AG09319 (cell line): ENCODE data around the gene CD247.

Experiments
- DNase-seq: peaks from one replicate; pipeline ENCODE4 v3.0.0-alpha.2; 2010; ENCODE audit warnings: low read depth; ENCODE audit errors: extremely low read depth
- TF ChIP-seq, protein P1 (sequence below): IDR thresholded peaks from 2 replicates; pipeline ENCODE4 v1.5.1; 2011; ENCODE audit warnings: low read depth, mild to moderate bottlenecking, inconsistent platforms, low read length, moderate library complexity

CD247 gene

DNA sequence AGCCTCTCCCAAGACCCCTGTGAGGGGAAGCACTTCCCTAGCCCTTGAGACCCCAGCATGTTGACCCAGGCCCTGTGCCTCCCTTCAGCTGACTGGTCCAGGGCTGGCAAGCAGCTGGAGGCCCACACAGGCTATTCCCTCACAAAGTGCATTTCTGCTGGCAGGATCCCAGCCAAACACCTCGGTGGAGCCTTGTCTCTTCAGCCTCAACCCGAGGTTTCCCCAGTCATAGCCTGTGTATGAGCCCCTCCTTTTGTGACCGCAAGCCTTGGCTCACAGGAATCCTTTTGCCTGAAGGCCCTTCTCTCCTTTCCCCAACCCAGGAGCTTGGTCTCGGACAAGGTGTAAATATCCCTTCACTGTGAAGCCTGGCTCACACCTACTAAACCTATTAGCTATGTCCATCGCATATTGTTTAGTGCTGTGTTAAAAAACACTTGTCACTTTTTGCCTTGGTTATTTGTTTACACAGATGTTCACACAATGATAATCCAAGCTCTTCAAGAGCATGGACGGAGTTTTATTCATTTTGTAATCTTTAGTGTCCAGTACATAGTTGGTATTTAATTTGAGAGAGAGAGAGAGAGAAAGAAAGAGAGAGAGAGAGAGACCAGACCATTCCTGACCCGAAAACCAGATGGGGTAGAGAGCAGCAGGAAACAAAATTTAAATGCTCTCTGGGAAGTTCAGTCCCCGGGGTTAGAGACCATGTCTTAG is 8.5 kb upstream of the CD247 start:
- TF ChIP-seq, protein P1, sequence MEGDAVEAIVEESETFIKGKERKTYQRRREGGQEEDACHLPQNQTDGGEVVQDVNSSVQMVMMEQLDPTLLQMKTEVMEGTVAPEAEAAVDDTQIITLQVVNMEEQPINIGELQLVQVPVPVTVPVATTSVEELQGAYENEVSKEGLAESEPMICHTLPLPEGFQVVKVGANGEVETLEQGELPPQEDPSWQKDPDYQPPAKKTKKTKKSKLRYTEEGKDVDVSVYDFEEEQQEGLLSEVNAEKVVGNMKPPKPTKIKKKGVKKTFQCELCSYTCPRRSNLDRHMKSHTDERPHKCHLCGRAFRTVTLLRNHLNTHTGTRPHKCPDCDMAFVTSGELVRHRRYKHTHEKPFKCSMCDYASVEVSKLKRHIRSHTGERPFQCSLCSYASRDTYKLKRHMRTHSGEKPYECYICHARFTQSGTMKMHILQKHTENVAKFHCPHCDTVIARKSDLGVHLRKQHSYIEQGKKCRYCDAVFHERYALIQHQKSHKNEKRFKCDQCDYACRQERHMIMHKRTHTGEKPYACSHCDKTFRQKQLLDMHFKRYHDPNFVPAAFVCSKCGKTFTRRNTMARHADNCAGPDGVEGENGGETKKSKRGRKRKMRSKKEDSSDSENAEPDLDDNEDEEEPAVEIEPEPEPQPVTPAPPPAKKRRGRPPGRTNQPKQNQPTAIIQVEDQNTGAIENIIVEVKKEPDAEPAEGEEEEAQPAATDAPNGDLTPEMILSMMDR: no peak
- DNase-seq: no peak

DNA sequence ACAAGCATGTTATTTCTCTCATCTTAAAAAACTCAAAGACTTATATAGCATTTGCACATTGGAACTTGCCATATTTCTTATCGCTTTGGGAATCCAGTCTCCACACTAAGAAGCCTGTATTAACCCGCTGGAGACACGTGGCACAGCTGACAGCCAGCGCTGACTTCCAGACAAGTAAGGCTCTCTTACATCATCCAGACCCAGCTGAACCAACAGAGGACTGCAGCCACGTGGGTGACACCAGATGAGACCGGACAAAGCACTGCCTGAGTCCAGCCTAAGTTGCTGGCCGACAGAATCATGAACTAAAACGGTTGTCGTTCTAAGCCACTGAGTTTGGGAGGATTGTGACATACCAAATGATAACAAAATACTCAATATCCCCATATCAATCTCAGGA is 6.3 kb upstream of the CD247 start:
- TF ChIP-seq, protein P1: no peak
- no peak for DNase-seq

DNA sequence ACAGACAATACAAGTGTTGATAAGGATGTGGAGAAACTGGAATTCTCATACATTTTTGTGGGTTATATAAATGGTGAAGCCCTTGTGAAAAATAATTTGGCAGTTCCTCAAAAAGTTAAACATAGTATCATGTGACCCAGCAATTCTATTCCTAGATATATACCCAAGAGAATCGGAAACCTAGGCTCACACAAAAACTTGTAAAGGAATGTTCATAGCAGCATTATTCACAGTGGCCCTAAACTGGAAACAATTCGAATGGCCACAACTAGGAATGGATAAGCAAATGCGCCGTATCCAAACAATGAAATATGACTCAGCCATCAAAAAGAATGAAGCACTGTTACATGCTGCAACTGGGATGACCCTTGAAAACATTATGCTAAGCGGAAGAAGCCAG is 3.9 kb upstream of the CD247 start:
- TF ChIP-seq, protein P1: no peak
- no peak for DNase-seq

DNA sequence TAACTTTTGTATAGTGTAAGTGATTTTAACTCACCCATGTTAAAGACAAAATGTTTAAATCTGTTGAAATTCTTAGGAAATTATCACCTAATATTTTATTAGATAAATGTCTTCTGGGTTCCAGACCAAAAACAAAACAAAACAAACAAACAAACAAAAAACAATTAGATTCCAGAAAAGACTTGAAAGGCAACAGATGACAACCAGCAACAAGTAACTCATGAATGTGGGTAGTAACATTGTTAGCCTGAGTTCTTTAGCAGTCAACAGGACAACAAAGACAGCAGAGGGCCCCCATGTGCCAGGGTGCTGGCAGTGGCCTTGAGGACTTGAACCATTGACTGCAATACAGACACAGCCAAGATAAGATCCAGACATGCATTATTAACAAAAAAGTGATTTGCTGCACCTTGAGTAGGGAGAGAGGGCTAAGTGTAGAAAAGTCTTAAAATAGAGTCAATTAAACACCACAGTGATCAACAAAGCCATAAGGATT is 2.4 kb upstream of the CD247 start:
- TF ChIP-seq, protein P1: no peak
- no peak for DNase-seq

DNA sequence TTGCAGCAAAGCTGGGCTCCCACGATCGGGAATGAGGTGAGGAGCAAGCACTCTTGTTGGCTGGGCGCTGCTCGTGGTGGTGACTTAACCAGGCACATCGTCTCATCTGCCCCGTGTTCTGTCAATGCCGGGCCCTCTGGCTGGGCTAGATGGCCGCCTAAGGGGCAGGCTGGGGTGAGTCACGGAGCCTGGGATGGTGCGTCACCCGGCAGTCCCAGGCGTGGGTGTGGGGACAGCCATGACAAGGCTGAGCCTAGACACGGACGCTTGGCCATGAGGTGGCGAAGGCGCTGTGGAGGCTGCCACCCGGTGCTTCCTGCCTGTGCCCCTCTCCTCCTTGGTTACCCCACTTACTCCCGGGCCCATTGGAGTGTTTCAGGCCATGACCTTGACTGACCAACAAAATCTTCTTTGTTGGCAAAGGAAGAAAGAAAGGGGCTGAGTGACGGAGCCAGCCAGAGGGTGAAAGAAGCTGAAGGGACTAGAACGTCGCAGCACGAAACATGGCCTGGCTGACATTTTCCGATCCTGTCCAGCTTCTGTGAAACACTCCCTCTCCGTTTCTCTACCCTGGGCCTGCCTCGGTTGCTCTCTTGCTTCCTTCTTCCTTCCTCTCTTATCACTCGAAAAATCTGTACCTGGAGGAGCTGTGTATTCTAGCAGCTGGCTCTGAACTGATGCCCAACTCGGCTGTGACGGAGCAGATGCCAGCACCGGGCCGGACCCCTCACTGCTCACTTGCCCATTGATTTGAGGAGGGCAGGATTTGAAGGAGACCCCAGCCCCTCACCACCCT is 596 bp downstream of the CD247 start:
- TF ChIP-seq, protein P1: no peak
- no peak for DNase-seq

DNA sequence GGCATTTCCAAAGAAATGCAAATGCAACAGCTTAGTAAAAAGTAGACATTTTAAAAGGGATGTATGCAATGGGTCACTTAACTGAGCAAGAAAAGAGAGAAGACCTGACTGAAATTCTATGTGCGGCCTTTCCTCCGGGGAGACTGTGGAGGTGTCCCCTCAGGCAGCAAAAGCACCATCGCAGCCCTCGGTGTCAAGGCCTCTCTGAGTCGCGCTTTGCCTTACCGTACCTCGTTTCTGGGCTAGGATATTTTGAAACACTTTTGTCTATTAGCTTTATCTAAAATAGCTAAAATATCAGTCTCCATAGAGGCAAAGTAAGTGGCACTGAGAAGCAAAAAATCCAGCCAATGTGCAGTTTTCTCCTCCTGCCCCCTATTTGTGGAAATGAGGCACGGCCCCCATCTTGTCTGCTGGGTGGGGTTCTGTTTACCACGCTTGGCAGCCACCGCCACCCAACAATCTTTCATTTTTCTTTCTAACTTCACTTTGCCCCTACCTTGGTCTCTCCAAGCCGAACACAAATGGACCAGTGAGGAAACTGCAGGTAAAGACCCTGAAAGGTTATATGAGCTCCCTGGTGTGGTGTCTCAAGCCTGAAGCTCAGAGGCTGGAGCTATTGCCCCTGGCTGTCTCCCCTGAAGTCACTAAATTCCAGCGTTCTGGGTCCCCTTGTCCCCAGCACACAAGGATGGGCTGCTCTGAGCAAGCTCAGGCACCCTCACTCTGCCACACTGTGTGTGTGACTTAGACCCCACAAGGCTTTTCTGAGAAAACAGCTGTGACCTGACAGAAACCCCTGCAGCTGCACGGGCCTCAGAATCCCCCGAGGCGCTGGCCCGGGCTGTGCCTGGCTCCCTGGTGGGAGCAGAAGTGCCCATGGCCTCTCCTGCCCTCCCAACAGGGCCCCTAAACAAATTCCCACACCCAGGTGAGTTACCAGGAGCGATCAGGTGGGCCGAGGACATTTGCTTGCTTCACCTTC is 1.6 kb downstream of the CD247 start:
- DNase-seq: no peak
- TF ChIP-seq, protein P1: no peak
